ENCODE measurements around the gene MCOLN2.
"Not testable (repeated sequence)": the region's sequence is repeated elsewhere in the genome, so short reads cannot be mapped to it uniquely, and the experiment has no call there.

Gene MCOLN2

GRCh38 chr1:84996846-84997666 is at the start of gene MCOLN2:
Gene MCOLN2, minus strand, starts transcription at chr1:84997113. Its CDS starts 241 bp downstream, at chr1:84996872.
- peak; percentile 62 for DNase-seq

- DNase-seq: no peak
These were observed 45.5 kb upstream of the MCOLN2 start for GRCh38 chr1:85042413-85042812.

DNA sequence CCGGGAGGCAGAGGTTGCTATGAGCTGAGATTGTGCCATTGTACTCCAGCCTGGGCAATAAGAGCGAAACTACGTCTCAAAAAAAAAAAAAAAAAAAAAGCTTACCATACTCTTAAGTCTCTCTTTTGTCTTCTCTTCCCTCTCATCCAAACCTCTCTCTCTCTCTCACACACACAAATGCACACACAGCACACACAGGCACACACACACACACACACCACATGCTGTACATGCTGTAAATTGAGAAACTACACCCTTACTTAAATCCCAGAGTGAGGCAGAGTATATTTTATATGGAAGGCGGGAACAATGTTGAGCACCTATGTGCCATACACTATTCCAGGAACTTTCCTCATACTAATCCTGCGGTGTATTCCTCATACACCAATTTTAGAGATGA is 44.9 kb upstream of the MCOLN2 start:
- DNase-seq: no peak

DNA sequence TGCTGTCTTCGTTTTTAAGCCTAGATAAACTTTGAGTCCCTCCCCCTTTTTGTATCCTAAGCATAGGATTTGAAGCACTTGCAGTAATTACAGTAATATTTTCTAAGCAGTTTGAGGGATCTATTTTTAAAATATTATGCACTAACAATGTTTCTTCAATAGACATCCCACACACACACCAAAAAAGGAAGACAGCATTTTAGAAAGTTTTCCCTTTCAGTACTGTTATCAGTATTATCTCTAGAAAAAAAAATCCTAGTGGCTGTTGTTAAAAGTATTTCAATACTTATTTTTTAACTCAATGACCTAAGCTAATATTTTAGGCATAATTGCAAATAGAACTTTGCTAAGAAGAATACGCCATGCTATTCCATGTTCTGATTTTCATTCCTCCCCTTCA is 36.3 kb upstream of the MCOLN2 start:
- DNase-seq: no peak

DNA sequence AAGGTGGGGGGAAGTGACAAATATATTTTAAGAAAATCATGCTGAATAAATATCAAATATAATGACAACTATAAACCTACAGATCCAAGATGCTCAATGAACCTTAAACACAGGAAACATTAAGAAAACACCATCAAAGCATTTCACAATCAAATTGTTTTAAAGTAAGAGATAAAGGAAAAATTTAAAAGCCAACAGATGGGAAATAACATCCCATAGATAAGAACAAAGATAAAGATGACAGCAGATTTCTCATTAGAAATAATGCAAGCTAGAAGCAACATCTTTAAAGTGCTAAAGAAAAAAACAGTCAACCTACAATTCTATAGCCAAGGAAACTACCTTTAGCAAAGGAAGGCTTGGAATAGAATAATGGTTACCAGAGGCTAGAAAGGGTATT is 33.6 kb upstream of the MCOLN2 start:
- no peak for DNase-seq

GRCh38 chr1:85028151-85028550 is 31.2 kb upstream of the MCOLN2 start:
- DNase-seq: no peak

GRCh38 chr1:85027242-85027983 is 30.5 kb upstream of the MCOLN2 start:
- DNase-seq: no peak

DNA sequence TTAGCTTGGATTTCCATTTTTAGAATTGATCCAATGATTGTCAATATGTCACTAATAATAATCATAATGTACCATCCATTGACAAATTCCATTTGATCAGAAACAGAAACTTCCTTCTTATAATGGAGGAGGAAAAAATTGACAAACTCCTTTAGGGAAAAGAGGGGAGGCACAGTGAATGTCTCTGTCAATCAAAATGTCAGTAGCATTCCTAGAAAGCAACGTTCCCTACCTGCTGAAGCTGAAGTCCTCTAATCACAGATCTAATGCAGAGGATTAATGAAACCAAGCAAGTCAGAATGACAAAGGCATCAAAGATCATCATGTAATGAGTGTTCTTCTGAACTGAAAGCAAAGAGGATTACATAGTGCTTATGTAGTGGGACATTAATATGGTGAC is 29.0 kb upstream of the MCOLN2 start:
- no peak for DNase-seq

- no peak for DNase-seq
These were observed 27.8 kb upstream of the MCOLN2 start for GRCh38 chr1:85024736-85025135.

GRCh38 chr1:85022700-85023099 is 25.8 kb upstream of the MCOLN2 start:
- no peak for DNase-seq

- no peak for DNase-seq
These were observed 23.1 kb upstream of the MCOLN2 start for GRCh38 chr1:85019994-85020393.

DNA sequence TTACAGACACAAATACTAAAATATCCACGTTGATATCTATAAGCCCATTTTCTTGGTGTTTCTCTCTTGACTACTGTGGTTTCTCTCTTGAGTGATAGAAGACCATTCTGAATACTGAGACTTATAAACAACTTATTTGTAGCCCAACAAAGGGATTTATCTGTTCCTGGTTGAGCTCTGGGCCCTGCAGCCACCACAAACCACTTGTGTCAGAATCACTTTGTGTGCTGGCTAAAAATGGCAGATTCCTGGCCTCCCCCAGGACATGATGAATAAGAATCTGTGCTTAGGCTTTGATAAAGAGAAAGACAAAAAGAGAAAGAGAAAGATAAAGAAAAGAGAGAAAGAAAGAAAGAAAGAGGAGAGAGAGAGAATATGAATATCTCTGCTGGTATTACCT is 18.9 kb upstream of the MCOLN2 start:
- DNase-seq: no peak

GRCh38 chr1:85005641-85006040 is 8.7 kb upstream of the MCOLN2 start:
- not testable (repeated sequence) for DNase-seq

DNA sequence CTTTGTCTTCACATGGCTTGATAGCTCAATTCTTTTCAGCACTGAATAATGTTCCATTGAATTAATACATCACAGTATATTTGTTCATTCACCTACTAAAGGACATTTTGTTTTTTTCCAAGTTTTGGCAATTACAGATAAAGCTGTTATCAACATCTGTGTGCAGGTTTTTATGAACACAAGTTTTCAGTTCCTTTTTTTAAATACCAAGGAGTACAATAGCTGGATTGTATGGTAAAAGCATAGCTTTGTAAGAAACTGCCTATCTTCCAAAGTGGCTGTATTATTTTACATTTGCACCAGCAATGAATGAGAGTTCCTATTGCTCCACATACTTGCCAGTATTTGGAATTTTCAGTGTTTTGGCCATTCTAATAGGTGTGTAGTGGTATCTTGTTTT is 4.8 kb upstream of the MCOLN2 start:
- DNase-seq: no peak

DNA sequence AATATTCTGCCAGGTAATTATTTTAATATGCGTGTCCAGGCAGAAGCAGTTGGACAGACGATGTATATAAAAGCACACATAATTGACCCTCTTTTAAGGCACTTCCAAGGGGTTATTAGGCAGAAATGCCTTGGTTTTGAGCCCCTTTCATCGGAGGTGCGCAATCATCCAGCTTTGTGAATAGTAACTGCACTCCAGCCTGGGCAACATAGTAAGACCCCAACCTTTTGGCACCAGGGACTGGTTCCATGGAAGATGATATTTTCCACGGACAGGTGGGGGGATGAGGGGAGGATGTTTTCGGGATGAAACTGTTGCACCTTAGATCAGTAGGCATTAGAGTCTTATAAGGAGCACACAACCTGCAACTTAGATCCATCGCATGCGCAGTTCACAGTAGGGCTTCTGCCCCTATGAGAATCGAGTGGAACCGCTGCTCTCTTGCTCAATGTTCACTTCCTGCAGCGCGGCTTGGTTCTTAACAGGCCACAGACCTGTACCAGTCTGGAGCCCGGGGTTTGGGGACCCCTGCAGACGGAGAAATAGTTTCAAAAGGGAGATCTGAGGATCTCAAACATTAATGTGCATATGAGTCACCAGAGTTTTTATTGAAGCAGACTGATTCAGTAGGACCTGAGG is 1.8 kb upstream of the MCOLN2 start:
- no peak for DNase-seq

DNA sequence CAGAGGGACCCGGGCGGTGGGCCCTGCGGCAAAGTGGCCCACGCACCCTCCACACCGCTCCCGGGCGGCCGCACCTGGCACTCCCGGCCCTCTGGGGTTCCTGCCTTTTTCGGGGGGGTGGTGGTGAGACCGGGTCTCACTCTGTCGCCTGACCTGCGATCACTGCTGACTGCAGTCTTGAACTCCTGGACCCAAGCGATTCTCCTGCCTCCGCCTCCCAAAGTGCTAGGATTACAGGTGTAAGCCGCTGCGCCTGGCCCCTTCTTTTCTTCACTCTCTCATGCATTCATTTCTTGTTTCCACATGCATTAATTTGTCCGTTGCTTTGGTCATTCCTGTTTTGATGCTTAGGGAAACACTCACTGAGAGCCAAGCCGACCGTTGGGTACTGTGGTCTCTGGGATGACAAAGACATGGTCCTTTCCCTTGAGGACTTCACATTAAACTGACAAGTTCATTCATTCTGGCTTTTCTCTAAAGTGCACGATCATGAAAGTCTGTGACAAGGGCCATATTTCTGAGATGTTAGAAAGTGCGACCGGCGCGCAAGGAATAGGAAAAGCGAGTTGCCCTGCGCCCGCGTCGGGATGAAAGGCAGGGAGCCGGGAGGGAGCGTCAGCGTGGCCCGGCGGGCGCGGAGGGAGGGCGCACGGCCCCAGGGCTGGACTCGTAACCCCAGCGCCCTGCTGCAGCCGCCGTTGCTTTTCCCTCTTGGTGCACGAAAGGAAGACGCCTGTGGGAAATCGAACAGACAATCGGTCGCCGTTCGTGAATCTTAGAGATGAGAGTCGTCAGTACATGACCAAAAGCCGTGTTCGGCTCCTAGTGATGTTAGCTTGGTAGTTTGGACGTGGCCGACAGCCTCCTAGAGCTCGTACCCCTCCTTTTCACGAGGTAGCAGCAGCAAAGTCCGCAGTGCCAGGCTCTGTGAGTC is 1.0 kb upstream of the MCOLN2 start:
- no peak for DNase-seq

GRCh38 chr1:84995484-84996334 is 1.2 kb downstream of the MCOLN2 start:
- DNase-seq: no peak

DNA sequence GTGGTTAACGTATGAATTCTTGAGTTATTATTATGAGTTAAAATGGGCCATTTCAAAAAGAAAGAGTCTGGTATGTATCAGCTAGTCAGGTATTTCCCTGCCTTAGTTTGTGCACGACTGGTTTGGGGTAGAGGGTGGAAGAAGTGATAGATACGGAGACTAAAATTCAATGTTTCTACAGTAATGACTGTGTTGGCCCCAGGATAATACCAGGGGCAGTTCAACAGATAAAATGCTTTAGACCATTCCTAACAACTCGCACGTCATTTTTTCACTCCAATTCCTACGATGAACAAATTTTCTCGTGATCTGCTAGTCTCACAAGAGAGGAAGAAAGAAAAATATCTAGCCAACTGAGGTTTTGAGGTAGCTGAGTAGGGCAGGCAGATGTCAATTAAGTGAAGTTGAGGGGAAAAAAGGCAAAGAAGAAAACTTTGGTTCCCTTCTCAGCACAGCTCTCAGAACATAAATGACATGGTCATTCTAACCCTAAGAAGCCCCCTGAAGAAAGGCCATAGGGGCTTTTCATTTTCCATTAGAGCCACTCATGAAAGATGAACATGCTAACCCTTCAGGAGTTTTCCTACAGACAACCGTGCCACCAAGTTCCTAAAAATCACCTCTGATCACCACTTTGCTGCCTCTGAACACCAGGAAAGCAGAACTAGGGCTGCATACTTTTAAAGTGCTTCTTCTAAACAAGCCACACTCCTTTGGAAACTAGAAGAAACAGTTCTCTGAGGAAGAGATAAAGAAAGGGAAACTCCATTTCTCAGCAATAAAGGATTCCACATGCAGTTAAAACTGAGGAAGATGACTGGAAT is 5.6 kb downstream of the MCOLN2 start:
- no peak for DNase-seq

GRCh38 chr1:84988588-84988987 is 8.3 kb downstream of the MCOLN2 start:
- DNase-seq: no peak

DNA sequence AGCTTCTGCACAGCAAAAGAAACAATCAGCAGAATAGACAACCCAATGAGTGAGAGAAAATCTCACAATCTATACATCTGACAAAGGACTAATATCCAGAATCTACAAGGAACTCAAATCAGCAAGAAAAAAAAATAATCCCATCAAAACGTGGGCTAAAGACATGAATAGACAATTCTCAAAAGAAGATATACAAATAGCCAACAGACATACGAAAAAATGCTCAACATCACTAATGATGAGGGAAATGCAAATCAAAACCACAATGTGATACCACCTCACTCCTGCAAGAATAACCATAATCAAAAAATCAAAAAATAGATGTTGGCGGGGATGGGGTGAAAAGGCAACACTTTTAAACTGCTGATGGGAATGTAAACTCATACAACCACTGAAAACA is 10.4 kb downstream of the MCOLN2 start:
- DNase-seq: not testable (repeated sequence)

DNA sequence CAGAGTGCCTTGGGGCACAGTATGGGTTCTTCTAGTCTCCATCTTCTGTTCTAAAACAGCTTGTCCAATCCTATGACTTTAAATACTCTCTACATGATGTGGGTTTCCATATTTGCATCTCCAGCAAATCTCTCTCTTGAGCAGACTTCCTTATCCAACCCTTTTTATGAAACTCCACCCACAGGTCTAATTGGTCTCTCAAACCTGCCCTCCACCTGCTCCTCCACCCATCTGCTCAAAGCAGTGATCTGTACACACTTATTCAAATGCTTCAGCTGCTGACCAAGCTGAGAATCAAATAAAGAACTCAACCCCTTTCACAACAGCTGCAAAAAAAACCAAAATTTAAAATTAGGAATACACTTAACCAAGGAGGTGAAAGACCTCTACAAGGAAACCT is 11.5 kb downstream of the MCOLN2 start:
- DNase-seq: no peak
